ENCODE data around the gene ANKS1A.

ANKS1A gene

GRCh38 chr6:35078896-35079295 is 189.8 kb downstream of the ANKS1A start (continued):
- TF ChIP-seq OVOL3 (tag by site-specific recombination; IDR thresholded peaks at IDR 0.05) (no peak), ZNF585B (tag by site-specific recombination; IDR thresholded peaks at IDR 0.05) (no peak), ZNF26 (tag by site-specific recombination; IDR thresholded peaks at IDR 0.05) (no peak), ZNF843 (tag by site-specific recombination; IDR thresholded peaks at IDR 0.05) (no peak)

- TF ChIP-seq GLIS2 (tag by site-specific recombination; IDR thresholded peaks at IDR 0.05) (0 out of 2 replicates have a peak, but pooled peaks have one; percentile 21), ZNF518A (tag by site-specific recombination; conservative IDR thresholded peaks at IDR 0.05; ENCODE audit: low read depth) (no peak)
- H3K36me3 ChIP-seq (ENCODE audit: control insufficient read depth in 2 of 2, insufficient read depth in 1 of 2, low read length in 2 of 2), result peaks cover 0 to 66% of the 10 kb centered on the region in 2 experiments; a peak in 2 of 3 replicates
- H3K4me3 ChIP-seq (ENCODE audit: low read depth, low read length), result no peak overlapping the region
- no peak overlapping the region for H3K27ac ChIP-seq (ENCODE audit: extremely low read depth, low read depth, low read length)
- H3K9me3 ChIP-seq (ENCODE audit: control insufficient read depth, insufficient read depth, low read depth, low read length), result no peaks in the 10 kb centered on the region
- ChIA-PET CTCF (interaction anchor here (0.7 to 1.2 kb wide), 6 partner anchors 9 to 119 kb away, joined by 3 to 6 read pairs (median 3); no protein-coding TSS in a partner anchor), POLR2A (no interaction called here)
- H3K4me1 ChIP-seq (ENCODE audit: control insufficient read depth, insufficient read depth, low read length), result no peaks in the 10 kb centered on the region
Observed at GRCh38 chr6:35079311-35080000, 190.4 kb downstream of the ANKS1A start.

GRCh38 chr6:35080016-35080680 is 191.1 kb downstream of the ANKS1A start:
- POLR2A ChIA-PET, result no interaction called here
- CTCF ChIA-PET, result interaction anchor here (0.7 to 1.2 kb wide), 5 partner anchors 9 to 93 kb away, joined by 3 to 6 read pairs (median 3); no protein-coding TSS in a partner anchor
- Histone ChIP-seq H3K27ac (ENCODE audit: extremely low read depth, low read depth, low read length) (no peak overlapping the region), H3K36me3 (ENCODE audit: control insufficient read depth in 2 of 2, insufficient read depth in 1 of 2, low read length in 2 of 2) (peaks cover 0 to 70% of the 10 kb centered on the region in 2 experiments; a peak in 2 of 3 replicates), H3K9me3 (ENCODE audit: control insufficient read depth, insufficient read depth, low read depth, low read length) (no peaks in the 10 kb centered on the region), H3K4me3 (ENCODE audit: low read depth, low read length) (no peak overlapping the region), H3K4me1 (ENCODE audit: control insufficient read depth, insufficient read depth, low read length) (no peaks in the 10 kb centered on the region)
- TF ChIP-seq ZNF776 (tag by site-specific recombination; IDR thresholded peaks at IDR 0.05; ENCODE audit: borderline replicate concordance), result no peak
- TF ChIP-seq IKZF3 (tag by site-specific recombination; IDR thresholded peaks at IDR 0.05), result no peak
- no peak for TF ChIP-seq OSR2 (tag by site-specific recombination; IDR thresholded peaks at IDR 0.05)
- TF ChIP-seq KLF17 (tag by site-specific recombination; IDR thresholded peaks at IDR 0.05), result no peak
- no peak for TF ChIP-seq ZNF580 (tag by site-specific recombination; IDR thresholded peaks at IDR 0.05)

Data from HEK293 (cell line).